Fibroblast of lung (primary cell): ENCODE measurements around the gene BUD31. TPM values are rescaled to one million over a fixed set of nuclear protein-coding genes. Genes with fewer than 3 reads are reported as not detected.

ENCODE experiments used
- DNase-seq, 2 donors: peaks; one replicate each; pipeline versions ENCODE4 v3.0.0 to v3.0.0-alpha.2; 2010; ENCODE audit warnings: low read depth in 2 of 2
- H2AFZ ChIP-seq: 2 replicates; pipeline ENCODE4 v1.5.1; 2012; ENCODE audit warnings: low read length, control low read depth, inconsistent platforms
- H3K27ac ChIP-seq: 2 replicates; pipeline ENCODE4 v1.5.1; 2011; ENCODE audit warnings: low read length, control low read depth; ENCODE audit not compliant: insufficient read depth
- H3K27me3 ChIP-seq: 2 replicates; pipeline ENCODE4 v1.5.1; 2011; ENCODE audit warnings: mild to moderate bottlenecking, low read length; ENCODE audit not compliant: control insufficient read depth, insufficient read depth
- H3K36me3 ChIP-seq: 2 replicates; pipeline ENCODE4 v1.5.1; 2011; ENCODE audit warnings: low read length; ENCODE audit not compliant: control insufficient read depth, insufficient read depth
- H3K4me1 ChIP-seq: 2 replicates; pipeline ENCODE4 v1.5.1; 2011; ENCODE audit warnings: low read length; ENCODE audit not compliant: control insufficient read depth, insufficient read depth; ENCODE audit errors: extremely low read depth
- H3K4me2 ChIP-seq: 2 replicates; pipeline ENCODE4 v1.5.1; 2011; ENCODE audit warnings: low read length, control low read depth; ENCODE audit not compliant: insufficient read depth; ENCODE audit errors: extremely low read depth
- H3K4me3 ChIP-seq, 4 experiments: fragments of 200-600 bp in 1 of 4; sonication (generic) in 1 of 4; replicated peaks in 1 of 4; 2 replicates each; pipeline ENCODE4 v1.5.1; 2011 to 2016; ENCODE audit warnings: low read length in 4 of 4, low read depth in 3 of 4, mild to moderate bottlenecking in 3 of 4, control low read depth in 2 of 4, inconsistent platforms in 1 of 4, mixed read lengths in 1 of 4; ENCODE audit not compliant: insufficient read depth in 1 of 4; ENCODE audit errors: control extremely low read depth in 1 of 4
- H3K79me2 ChIP-seq: 2 replicates; pipeline ENCODE4 v1.5.1; 2012; ENCODE audit warnings: mild to moderate bottlenecking, low read length, inconsistent platforms; ENCODE audit not compliant: control insufficient read depth, insufficient read depth
- H3K9ac ChIP-seq: 2 replicates; pipeline ENCODE4 v1.5.1; 2011; ENCODE audit warnings: mild to moderate bottlenecking, low read length, control low read depth; ENCODE audit not compliant: insufficient read depth
- H3K9me3 ChIP-seq: 2 replicates; pipeline ENCODE4 v1.5.1; 2012; ENCODE audit warnings: low read depth, low read length; ENCODE audit not compliant: control insufficient read depth, insufficient read depth
- H4K20me1 ChIP-seq: 2 replicates; pipeline ENCODE4 v1.5.1; 2011; ENCODE audit warnings: low read length; ENCODE audit not compliant: control insufficient read depth, insufficient read depth; ENCODE audit errors: extremely low read depth
- EZH2 ChIP-seq: IDR thresholded peaks from 2 replicates; pipeline ENCODE4 v1.5.1; 2012; ENCODE audit warnings: low read length, control low read depth, mild to moderate bottlenecking; ENCODE audit errors: missing control alignments
- polyA plus RNA-seq, 2 donors: library from polyadenylated mRNA; depleted of rRNA in 1 of 2; stranded (reverse) in 1 of 2; unstranded in 1 of 2; fragments of >200 nt; gene quantifications; 2 replicates each; pipeline ENCODE4 v1.2.1, GENCODE V29; 2011 to 2012; ENCODE audit warnings: missing spikeins in 1 of 2
- total RNA-seq: library from RNA; depleted of rRNA; stranded (reverse); fragments of >200 nt; gene quantifications from 2 replicates; pipeline ENCODE4 v1.2.1, GENCODE V29; 2014
- TF ChIP-seq, protein P1 (sequence below), 2 donors: IDR thresholded peaks in 1 of 2; conservative IDR thresholded peaks in 1 of 2; 1 replicate in 1 of 2; 2 replicates in 1 of 2; pipeline ENCODE4 v1.5.1; 2011 to 2012; ENCODE audit warnings: low read length in 2 of 2, control low read depth in 1 of 2, inconsistent platforms in 1 of 2, low read depth in 1 of 2, mild to moderate bottlenecking in 1 of 2

The BUD31 gene
- total and polyA plus RNA-seq, 2 donors (not counting 1 experiment from before 2014, with no cell fraction given), result 83.4 to 114 TPM

GRCh38 chr7:99449326-99449725, 40.6 kb downstream of the BUD31 start:
- H3K27me3 ChIP-seq, result no peaks in the 10 kb centered on the region
- H3K9me3 ChIP-seq, result no peaks in the 10 kb centered on the region
- H4K20me1 ChIP-seq, result no peaks in the 10 kb centered on the region
- DNase-seq, result no peak
- H3K79me2 ChIP-seq, result no peaks in the 10 kb centered on the region
- no peak overlapping the region for H3K4me3 ChIP-seq
- H3K4me2 ChIP-seq, result no peak overlapping the region
- H3K9ac ChIP-seq, result no peak overlapping the region
- H2AFZ ChIP-seq, result no peak overlapping the region
- no peaks in the 10 kb centered on the region for H3K4me1 ChIP-seq
- TF ChIP-seq EZH2, result no peak
- TF ChIP-seq, protein P1, sequence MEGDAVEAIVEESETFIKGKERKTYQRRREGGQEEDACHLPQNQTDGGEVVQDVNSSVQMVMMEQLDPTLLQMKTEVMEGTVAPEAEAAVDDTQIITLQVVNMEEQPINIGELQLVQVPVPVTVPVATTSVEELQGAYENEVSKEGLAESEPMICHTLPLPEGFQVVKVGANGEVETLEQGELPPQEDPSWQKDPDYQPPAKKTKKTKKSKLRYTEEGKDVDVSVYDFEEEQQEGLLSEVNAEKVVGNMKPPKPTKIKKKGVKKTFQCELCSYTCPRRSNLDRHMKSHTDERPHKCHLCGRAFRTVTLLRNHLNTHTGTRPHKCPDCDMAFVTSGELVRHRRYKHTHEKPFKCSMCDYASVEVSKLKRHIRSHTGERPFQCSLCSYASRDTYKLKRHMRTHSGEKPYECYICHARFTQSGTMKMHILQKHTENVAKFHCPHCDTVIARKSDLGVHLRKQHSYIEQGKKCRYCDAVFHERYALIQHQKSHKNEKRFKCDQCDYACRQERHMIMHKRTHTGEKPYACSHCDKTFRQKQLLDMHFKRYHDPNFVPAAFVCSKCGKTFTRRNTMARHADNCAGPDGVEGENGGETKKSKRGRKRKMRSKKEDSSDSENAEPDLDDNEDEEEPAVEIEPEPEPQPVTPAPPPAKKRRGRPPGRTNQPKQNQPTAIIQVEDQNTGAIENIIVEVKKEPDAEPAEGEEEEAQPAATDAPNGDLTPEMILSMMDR (conservative IDR thresholded peaks at IDR 0.05 in 1 of 2, IDR thresholded peaks at IDR 0.05 in 1 of 2; ENCODE audit: low read depth in 1 of 2, low read length in 2 of 2), result no peak
- H3K27ac ChIP-seq, result no peak overlapping the region
- peaks cover 34% of the 10 kb centered on the region for H3K36me3 ChIP-seq

DNA sequence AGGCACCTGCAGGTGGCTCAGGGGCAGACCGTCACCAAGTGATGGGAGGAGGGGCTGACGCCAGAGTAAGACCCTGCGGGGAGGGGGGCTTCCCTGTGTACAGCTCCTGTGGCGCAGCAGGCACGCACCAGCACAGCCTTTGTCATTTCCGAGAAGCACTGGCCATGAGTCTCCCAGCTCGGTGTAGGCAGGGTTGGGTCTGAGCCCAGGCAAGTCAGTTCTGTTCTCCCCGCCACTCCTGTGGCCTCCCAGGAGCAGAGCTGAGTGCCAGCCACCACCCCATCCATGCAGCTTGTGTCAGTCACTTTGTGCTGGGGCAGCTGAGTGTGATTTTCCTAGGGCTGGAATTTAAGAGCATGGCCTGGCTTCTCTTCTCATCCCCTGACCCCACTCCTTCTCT, 43.2 kb downstream of the BUD31 start:
- Histone ChIP-seq H3K4me1 (no peaks in the 10 kb centered on the region), H3K4me3 (no peak overlapping the region), H4K20me1 (no peaks in the 10 kb centered on the region), H3K27me3 (no peaks in the 10 kb centered on the region), H3K4me2 (no peak overlapping the region), H3K79me2 (no peaks in the 10 kb centered on the region), H3K36me3 (peaks cover 35% of the 10 kb centered on the region), H2AFZ (no peak overlapping the region), H3K27ac (no peak overlapping the region), H3K9me3 (no peaks in the 10 kb centered on the region), H3K9ac (no peak overlapping the region)
- DNase-seq, result no peak
- TF ChIP-seq, protein P1 (conservative IDR thresholded peaks at IDR 0.05 in 1 of 2, IDR thresholded peaks at IDR 0.05 in 1 of 2; ENCODE audit: low read depth in 1 of 2, low read length in 2 of 2), result no peak
- TF ChIP-seq EZH2, result no peak

GRCh38 chr7:99452541-99452940, 43.8 kb downstream of the BUD31 start:
- DNase-seq, result no peak
- H3K79me2 ChIP-seq, result no peaks in the 10 kb centered on the region
- H3K4me3 ChIP-seq, result no peak overlapping the region

More at GRCh38 chr7:99452541-99452940, 43.8 kb downstream of the BUD31 start:
- no peak for TF ChIP-seq EZH2
- TF ChIP-seq, protein P1 (conservative IDR thresholded peaks at IDR 0.05 in 1 of 2, IDR thresholded peaks at IDR 0.05 in 1 of 2; ENCODE audit: low read depth in 1 of 2, low read length in 2 of 2), result no peak
- H2AFZ ChIP-seq, result no peak overlapping the region
- no peak overlapping the region for H3K27ac ChIP-seq
- no peaks in the 10 kb centered on the region for H3K27me3 ChIP-seq
- no peak overlapping the region for H3K9ac ChIP-seq
- H4K20me1 ChIP-seq, result no peaks in the 10 kb centered on the region
- H3K36me3 ChIP-seq, result peaks cover 35% of the 10 kb centered on the region
- H3K4me1 ChIP-seq, result no peaks in the 10 kb centered on the region
- no peak overlapping the region for H3K4me2 ChIP-seq
- no peaks in the 10 kb centered on the region for H3K9me3 ChIP-seq
